Large intestine (tissue), 3 donors: Measurements from ENCODE around the gene MAP3K4. TPM values are rescaled to one million over a fixed set of nuclear protein-coding genes. Genes with fewer than 3 reads are reported as not detected.

Experiments
- DNase-seq, 2 donors: peaks; one replicate each; pipeline versions ENCODE4 v3.0.0 to v3.0.0-alpha.2; 2013
- H3K27ac ChIP-seq: one replicate; pipeline ENCODE4 v1.5.1; 2013; ENCODE audit warnings: low read length
- H3K27me3 ChIP-seq: 2 replicates; pipeline ENCODE4 v1.6.1; 2013; ENCODE audit warnings: low read length; ENCODE audit not compliant: control insufficient read depth, insufficient read depth
- H3K36me3 ChIP-seq: 2 replicates; pipeline ENCODE4 v1.6.1; 2013; ENCODE audit warnings: low read length; ENCODE audit not compliant: control insufficient read depth, insufficient read depth
- H3K4me1 ChIP-seq: one replicate; pipeline ENCODE4 v1.6.1; 2013; ENCODE audit warnings: low read length; ENCODE audit not compliant: control insufficient read depth, insufficient read depth
- H3K4me3 ChIP-seq: one replicate; pipeline ENCODE4 v1.5.1; 2013; ENCODE audit warnings: low read length
- H3K9me3 ChIP-seq: one replicate; pipeline ENCODE4 v1.6.1; 2013; ENCODE audit warnings: mild to moderate bottlenecking, low read depth, low read length, moderate library complexity; ENCODE audit not compliant: control insufficient read depth
- WGBS: methylation state at CpG from one replicate; pipeline ENCODE4 v1.1.5; 2013; ENCODE audit warnings: low lambda C conversion rate; ENCODE audit not compliant: insufficient coverage; 5-methylcytosine and 5-hydroxymethylcytosine counted together
- polyA plus RNA-seq: library from polyadenylated mRNA; unstranded; fragments of 120-200 nt; gene quantifications from one replicate; pipeline ENCODE4 v1.2.1, GENCODE V29; 2013

The MAP3K4 gene
- polyA plus RNA-seq, 1 donor, result 30.1 TPM

GRCh38 chr6:161079566-161080262 lies 88.1 kb downstream of the MAP3K4 start:
- no peaks in the 10 kb centered on the region for H3K4me1 ChIP-seq
- 93% methylated on average over 3 of the region's 12 CpGs for WGBS
- H3K9me3 ChIP-seq, result no peaks in the 10 kb centered on the region
- H3K36me3 ChIP-seq, result peaks cover 63% of the 10 kb centered on the region
- DNase-seq, result no peak
- no peaks in the 10 kb centered on the region for H3K27me3 ChIP-seq
- H3K27ac ChIP-seq, result no peak overlapping the region
- H3K4me3 ChIP-seq, result no peak overlapping the region

GRCh38 chr6:161080263-161080970 lies 88.8 kb downstream of the MAP3K4 start:
- Histone ChIP-seq H3K4me3 (no peak overlapping the region), H3K4me1 (no peaks in the 10 kb centered on the region), H3K9me3 (no peaks in the 10 kb centered on the region), H3K27ac (no peak overlapping the region), H3K27me3 (no peaks in the 10 kb centered on the region), H3K36me3 (peaks cover 63% of the 10 kb centered on the region)
- no peak for DNase-seq
- WGBS, result no CpG with 5 or more reads among the region's 12 CpGs

- H3K4me3 ChIP-seq, result no peak overlapping the region
- no peaks in the 10 kb centered on the region for H3K4me1 ChIP-seq
- H3K27ac ChIP-seq, result no peak overlapping the region
- DNase-seq, result no peak
- no CpG with 5 or more reads among the region's 2 CpGs for WGBS
- H3K27me3 ChIP-seq, result no peaks in the 10 kb centered on the region
- H3K9me3 ChIP-seq, result no peaks in the 10 kb centered on the region
- H3K36me3 ChIP-seq, result peaks cover 66% of the 10 kb centered on the region
Observed at GRCh38 chr6:161082215-161082614, 90.6 kb downstream of the MAP3K4 start.

- WGBS, result 92% methylated on average over 4 of the region's 5 CpGs
- Histone ChIP-seq H3K4me3 (no peak overlapping the region), H3K27me3 (no peaks in the 10 kb centered on the region), H3K9me3 (no peaks in the 10 kb centered on the region), H3K36me3 (peaks cover 76% of the 10 kb centered on the region), H3K27ac (no peak overlapping the region), H3K4me1 (no peaks in the 10 kb centered on the region)
- DNase-seq, result no peak
Observed at GRCh38 chr6:161085246-161085645, 93.7 kb downstream of the MAP3K4 start.

DNA sequence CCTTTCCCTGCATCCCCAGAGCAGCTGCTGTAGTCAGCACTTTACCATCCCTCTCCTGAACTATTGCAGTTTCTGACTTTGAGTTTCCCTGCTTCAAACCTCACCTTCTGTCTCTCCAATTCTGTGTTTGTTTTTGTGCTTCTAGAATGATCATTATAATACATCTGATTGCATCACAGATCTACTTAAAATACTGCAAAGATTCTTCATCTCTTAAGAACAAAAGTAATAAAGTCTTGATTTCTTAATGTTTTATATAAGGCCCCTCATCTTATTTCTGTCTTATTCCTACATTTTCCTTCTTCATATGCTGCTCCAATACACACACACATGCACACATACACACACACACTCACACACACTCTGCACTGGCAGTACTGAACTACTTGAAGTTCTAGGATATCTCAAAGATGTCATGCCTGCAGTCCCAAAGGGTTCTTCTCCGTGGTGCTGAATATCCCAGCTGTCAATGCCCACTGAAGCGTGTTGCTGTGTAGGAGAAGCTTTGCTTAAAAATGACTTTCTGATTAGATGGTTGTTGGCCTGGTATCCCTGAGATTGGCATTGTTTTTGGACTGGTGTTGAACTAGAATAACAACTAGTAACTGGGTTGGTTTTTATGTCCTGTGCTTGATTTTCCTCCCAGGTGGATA lies 97.2 kb downstream of the MAP3K4 start:
- Histone ChIP-seq H3K9me3 (no peaks in the 10 kb centered on the region), H3K27ac (no peak overlapping the region), H3K27me3 (no peaks in the 10 kb centered on the region), H3K4me1 (no peaks in the 10 kb centered on the region), H3K4me3 (no peak overlapping the region), H3K36me3 (peaks cover 55% of the 10 kb centered on the region)
- WGBS, result 80% methylated on average over 1 of the region's 2 CpGs
- no peak for DNase-seq

GRCh38 chr6:161091151-161091550 lies 99.6 kb downstream of the MAP3K4 start:
- WGBS, result no CpG with 5 or more reads among the region's 4 CpGs
- H3K36me3 ChIP-seq, result peaks cover 48% of the 10 kb centered on the region
- H3K27ac ChIP-seq, result no peak overlapping the region

DNA sequence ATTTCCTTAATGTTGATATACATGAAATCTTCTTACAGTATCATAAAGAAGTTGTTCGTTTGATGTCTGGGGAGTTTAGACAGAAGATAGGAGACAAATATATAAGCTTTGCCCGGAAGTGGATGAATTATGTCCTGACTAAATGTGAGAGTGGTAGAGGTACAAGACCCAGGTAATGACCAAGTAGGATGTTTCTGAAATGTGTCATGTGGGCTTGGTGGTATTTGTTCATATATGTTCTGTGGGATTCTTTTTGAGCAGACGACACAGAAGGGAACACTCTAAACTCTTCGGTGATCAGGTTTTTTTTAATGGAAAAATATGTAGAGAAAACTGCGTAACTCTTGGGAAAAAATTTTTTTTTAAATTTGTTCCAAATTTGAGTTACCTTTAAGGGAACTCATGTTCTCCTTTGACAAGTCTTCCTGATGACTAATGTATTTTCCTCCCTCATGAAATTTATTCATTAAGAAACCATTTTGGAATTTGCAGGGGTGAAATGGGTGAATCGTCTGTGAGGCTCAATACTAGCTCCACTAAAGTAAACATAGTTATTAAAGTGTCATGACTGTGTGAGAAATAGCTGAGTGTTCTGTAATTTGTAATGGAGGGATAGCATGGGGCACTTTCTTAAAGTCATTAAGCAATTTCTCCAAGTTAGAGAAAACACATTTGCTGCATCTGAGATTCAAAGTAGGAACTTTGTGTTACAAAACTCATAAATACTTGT lies 100.6 kb downstream of the MAP3K4 start:
- Histone ChIP-seq H3K9me3 (no peaks in the 10 kb centered on the region), H3K27me3 (no peaks in the 10 kb centered on the region), H3K36me3 (peaks cover 46% of the 10 kb centered on the region), H3K4me1 (no peaks in the 10 kb centered on the region), H3K4me3 (no peak overlapping the region), H3K27ac (no peak overlapping the region)
- 100% methylated on average over 1 of the region's 6 CpGs for WGBS
- no peak for DNase-seq

More at GRCh38 chr6:161091151-161091550, 99.6 kb downstream of the MAP3K4 start:
- DNase-seq, result no peak
- Histone ChIP-seq H3K9me3 (no peaks in the 10 kb centered on the region), H3K4me1 (no peaks in the 10 kb centered on the region), H3K27me3 (no peaks in the 10 kb centered on the region), H3K4me3 (no peak overlapping the region)

DNA sequence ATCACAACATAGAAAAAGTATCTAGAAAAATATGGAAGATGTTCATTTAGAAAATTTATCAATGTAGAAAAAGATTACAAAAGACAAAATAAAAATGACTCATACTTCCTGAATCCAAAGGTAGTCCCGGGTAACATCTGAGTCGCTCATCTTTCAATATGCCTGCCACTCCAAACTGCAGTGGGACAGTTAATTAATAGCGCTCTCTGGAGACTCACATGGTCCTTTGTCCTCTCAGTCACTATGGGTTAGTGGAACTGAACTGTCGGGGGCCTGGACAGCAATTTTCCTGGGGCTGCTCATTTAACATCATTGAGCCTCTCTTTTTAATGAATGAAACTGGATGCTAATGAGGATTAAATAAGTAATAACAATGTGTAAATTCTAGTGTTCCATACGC lies 103.4 kb downstream of the MAP3K4 start:
- 100% methylated on average over 1 of the region's 5 CpGs for WGBS
- Histone ChIP-seq H3K36me3 (peaks cover 42% of the 10 kb centered on the region), H3K27me3 (no peaks in the 10 kb centered on the region), H3K27ac (no peak overlapping the region), H3K4me3 (no peak overlapping the region), H3K9me3 (no peaks in the 10 kb centered on the region), H3K4me1 (no peaks in the 10 kb centered on the region)
- no peak for DNase-seq

DNA sequence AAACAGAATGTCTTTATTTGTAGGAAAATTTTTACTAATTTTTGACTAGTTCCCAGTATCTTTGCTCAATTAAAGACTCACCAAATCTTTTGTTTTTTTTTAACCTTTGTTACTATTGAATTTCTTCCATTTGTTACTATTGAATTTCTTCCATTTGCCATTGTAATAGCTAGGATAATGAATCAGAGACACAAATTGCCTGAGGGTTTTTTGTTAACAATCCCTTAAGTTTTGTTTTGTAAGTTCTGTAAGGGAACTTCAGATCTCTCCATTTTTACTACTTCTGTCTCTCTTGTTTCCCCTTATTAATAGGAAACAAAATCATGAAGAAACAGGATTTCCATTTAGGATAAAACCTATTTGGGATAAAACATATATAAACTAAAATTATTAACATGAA lies 104.3 kb downstream of the MAP3K4 start:
- DNase-seq, result no peak
- H3K9me3 ChIP-seq, result no peaks in the 10 kb centered on the region
- no peaks in the 10 kb centered on the region for H3K27me3 ChIP-seq
- peaks cover 42% of the 10 kb centered on the region for H3K36me3 ChIP-seq
- H3K4me1 ChIP-seq, result no peaks in the 10 kb centered on the region
- H3K27ac ChIP-seq, result no peak overlapping the region
- H3K4me3 ChIP-seq, result no peak overlapping the region

DNA sequence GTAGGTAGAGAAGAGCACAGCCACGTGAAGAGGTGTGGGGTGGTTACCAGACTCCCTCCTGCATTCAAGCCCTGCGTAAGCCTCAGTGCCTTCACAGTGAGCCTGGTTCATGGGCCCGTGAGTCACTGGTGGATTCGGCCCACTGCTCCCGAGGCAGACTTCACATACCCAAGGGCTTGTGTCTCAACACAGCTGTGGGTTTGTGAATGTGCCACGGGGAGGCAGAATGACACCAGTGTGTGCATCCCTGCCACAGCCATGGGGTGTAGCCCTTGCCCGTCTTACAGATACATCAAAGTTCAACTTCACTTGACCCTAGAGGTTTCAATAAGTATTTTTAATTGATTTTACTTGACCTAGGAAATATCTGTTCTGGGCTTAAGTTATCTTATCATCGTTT lies 108.5 kb downstream of the MAP3K4 start:
- Histone ChIP-seq H3K4me1 (no peaks in the 10 kb centered on the region), H3K4me3 (no peak overlapping the region), H3K36me3 (peaks cover 57% of the 10 kb centered on the region), H3K27ac (no peak overlapping the region), H3K27me3 (no peaks in the 10 kb centered on the region), H3K9me3 (no peaks in the 10 kb centered on the region)
- 57% methylated on average over 1 of the region's 8 CpGs for WGBS
- no peak for DNase-seq
